Measurements from ENCODE around the gene NR3C1. TPM values are rescaled to one million over a fixed set of nuclear protein-coding genes. Genes with fewer than 3 reads are reported as not detected.

Gene NR3C1
- total RNA-seq, 1 experiment from 2014 or later, result 16.0 TPM

- TF ChIP-seq ELF1 (IDR thresholded peaks at IDR 0.05; ENCODE audit: borderline replicate concordance, low read depth) (no peak), EZH2 (IDR thresholded peaks at IDR 0.05) (no peak), ATF3 (IDR thresholded peaks at IDR 0.05) (no peak), SIN3A (IDR thresholded peaks at IDR 0.05; ENCODE audit: low read depth) (no peak)
Observed at GRCh38 chr5:143345671-143346440, 57.6 kb downstream of the NR3C1 start (continued).

GRCh38 chr5:143343042-143343441, 60.4 kb downstream of the NR3C1 start:
- ATAC-seq, result no peak
- RAD21 ChIA-PET (ENCODE audit: low non-redundant PET in 1 of 2, low total read pairs in 2 of 2, uncharacterized antibody in 2 of 2, unreplicated experiment in 2 of 2), result no interaction called here
- no peak for DNase-seq (ENCODE audit: low read depth, low spot score)
- H3K27me3 ChIP-seq (ENCODE audit: insufficient read depth, low read length), result no peaks in the 10 kb centered on the region
- H3K9me2 ChIP-seq (ENCODE audit: insufficient read depth), result no peaks in the 10 kb centered on the region
- H3K9ac ChIP-seq (ENCODE audit: low read length), result no peak overlapping the region
- CTCF ChIA-PET, result no interaction called here
- TF ChIP-seq EGR1 (IDR thresholded peaks at IDR 0.05; ENCODE audit: low read depth), result no peak
- no peak for TF ChIP-seq CTCF (IDR thresholded peaks at IDR 0.05 in 2 of 3, conservative IDR thresholded peaks at IDR 0.05 in 1 of 3; ENCODE audit: borderline replicate concordance in 1 of 3, insufficient read depth in 1 of 3, low read depth in 2 of 3, low read length in 2 of 3)
- no peak for TF ChIP-seq CBX3 (IDR thresholded peaks at IDR 0.05; ENCODE audit: low read depth)
- TF ChIP-seq RAD21 (IDR thresholded peaks at IDR 0.05; ENCODE audit: low read depth), result no peak
- no peak for TF ChIP-seq ELF1 (IDR thresholded peaks at IDR 0.05; ENCODE audit: borderline replicate concordance, low read depth)
- TF ChIP-seq SRF (IDR thresholded peaks at IDR 0.05; ENCODE audit: low read depth), result no peak
- TF ChIP-seq TCF7L2 (IDR thresholded peaks at IDR 0.05; ENCODE audit: borderline replicate concordance, extremely low read depth, insufficient read depth, insufficient read length), result no peak
- no peak for TF ChIP-seq YY1 (IDR thresholded peaks at IDR 0.05; ENCODE audit: extremely low read depth, insufficient replicate concordance, low read depth, low read length)
- TF ChIP-seq POLR2A (IDR thresholded peaks at IDR 0.05; ENCODE audit: borderline replicate concordance, extremely low read depth, insufficient read depth, insufficient read length), result no peak
- no peak for TF ChIP-seq EZH2phosphoT487 (IDR thresholded peaks at IDR 0.05; ENCODE audit: borderline replicate concordance)
- no peak overlapping the region for H3K4me2 ChIP-seq (ENCODE audit: low read length)
- H3K4me1 ChIP-seq (ENCODE audit: control insufficient read depth in 1 of 2, insufficient read depth in 2 of 2, low read length in 2 of 2), result no peaks in the 10 kb centered on the region
- intact Hi-C loops (cut with micrococcal nuclease), result no loop called here
- H4K20me1 ChIP-seq (ENCODE audit: insufficient read depth), result no peaks in the 10 kb centered on the region
- H3K9me3 ChIP-seq (ENCODE audit: control insufficient read depth in 1 of 2, insufficient read depth in 1 of 2, low read depth in 1 of 2, low read length in 2 of 2), result no peaks in the 10 kb centered on the region
- H3K27ac ChIP-seq (ENCODE audit: low read depth, low read length), result no peak overlapping the region
- H3K79me2 ChIP-seq (ENCODE audit: insufficient read depth, low read length), result no peaks in the 10 kb centered on the region
- H3K4me3 ChIP-seq (replicated peaks in 1 of 2; ENCODE audit: low read depth in 1 of 2, low read length in 2 of 2), result no peak overlapping the region
- H2AFZ ChIP-seq (ENCODE audit: low read depth, low read length, poor library complexity, severe bottlenecking), result no peak overlapping the region
- POLR2A ChIA-PET, result no interaction called here
- no peaks in the 10 kb centered on the region for H3K36me3 ChIP-seq (ENCODE audit: control insufficient read depth in 1 of 2, insufficient read depth in 2 of 2, low read length in 2 of 2)
- BruUV-seq (replicated peaks), result no TSS peak

Data from HCT116 (cell line).